ENCODE data around the gene IQUB. TPM values are rescaled to one million over a fixed set of nuclear protein-coding genes. Genes with fewer than 3 reads are reported as not detected.

The IQUB gene
- total RNA-seq, 2 donors from 2014 or later: 0.16 TPM; not detected in 1

- Mint-ChIP-seq H3K4me1 (no peaks in the 10 kb centered on the region), H3K36me3 (ENCODE audit: low read depth) (no peaks in the 10 kb centered on the region), H3K4me3 (no peak overlapping the region), H3K27ac (no peak overlapping the region), H3K27me3 (no peaks in the 10 kb centered on the region)
- DNase-seq: no peak
- no peak for ATAC-seq
- no peaks in the 10 kb centered on the region for H3K9me3 ChIP-seq (ENCODE audit: control insufficient read depth, low read length, poor library complexity, severe bottlenecking)
These were observed 78.4 kb downstream of the IQUB start for GRCh38 chr7:123455965-123456470.

- Mint-ChIP-seq H3K4me1 (no peaks in the 10 kb centered on the region), H3K36me3 (ENCODE audit: low read depth) (no peaks in the 10 kb centered on the region), H3K27me3 (no peaks in the 10 kb centered on the region)
These were observed 94.3 kb downstream of the IQUB start for GRCh38 chr7:123440101-123440548.

GRCh38 chr7:123439191-123439590 lies 95.2 kb downstream of the IQUB start:
- Mint-ChIP-seq H3K27me3 (no peaks in the 10 kb centered on the region), H3K4me1 (no peaks in the 10 kb centered on the region), H3K4me3 (no peak overlapping the region), H3K36me3 (ENCODE audit: low read depth) (no peaks in the 10 kb centered on the region), H3K27ac (no peak overlapping the region)
- DNase-seq (no peak), ATAC-seq (no peak)
- no peaks in the 10 kb centered on the region for H3K9me3 ChIP-seq (ENCODE audit: control insufficient read depth, low read length, poor library complexity, severe bottlenecking)

More at GRCh38 chr7:123440101-123440548, 94.3 kb downstream of the IQUB start:
- no peak overlapping the region for H3K4me3 Mint-ChIP-seq
- DNase-seq: no peak
- ATAC-seq: no peak
- no peaks in the 10 kb centered on the region for H3K9me3 ChIP-seq (ENCODE audit: control insufficient read depth, low read length, poor library complexity, severe bottlenecking)
- H3K27ac Mint-ChIP-seq: no peak overlapping the region

- no peak for DNase-seq
- Mint-ChIP-seq H3K36me3 (ENCODE audit: low read depth) (no peaks in the 10 kb centered on the region), H3K27ac (no peak overlapping the region), H3K4me3 (no peak overlapping the region), H3K27me3 (no peaks in the 10 kb centered on the region), H3K4me1 (no peaks in the 10 kb centered on the region)
- no peaks in the 10 kb centered on the region for H3K9me3 ChIP-seq (ENCODE audit: control insufficient read depth, low read length, poor library complexity, severe bottlenecking)
- ATAC-seq: no peak
These were observed 96.9 kb downstream of the IQUB start for GRCh38 chr7:123437447-123437995.

- ATAC-seq: no peak
- DNase-seq: no peak
- H3K9me3 ChIP-seq (ENCODE audit: control insufficient read depth, low read length, poor library complexity, severe bottlenecking): no peaks in the 10 kb centered on the region
- Mint-ChIP-seq H3K36me3 (ENCODE audit: low read depth) (no peaks in the 10 kb centered on the region), H3K27me3 (no peaks in the 10 kb centered on the region), H3K4me1 (no peaks in the 10 kb centered on the region), H3K4me3 (no peak overlapping the region), H3K27ac (no peak overlapping the region)
These were observed 99.2 kb downstream of the IQUB start for GRCh38 chr7:123435080-123435700.

GRCh38 chr7:123433665-123434064 lies 100.7 kb downstream of the IQUB start:
- H3K9me3 ChIP-seq (ENCODE audit: control insufficient read depth, low read length, poor library complexity, severe bottlenecking): no peaks in the 10 kb centered on the region
- Mint-ChIP-seq H3K4me1 (no peaks in the 10 kb centered on the region), H3K27me3 (no peaks in the 10 kb centered on the region), H3K36me3 (ENCODE audit: low read depth) (no peaks in the 10 kb centered on the region), H3K27ac (no peak overlapping the region), H3K4me3 (no peak overlapping the region)
- ATAC-seq: no peak
- DNase-seq: no peak

GRCh38 chr7:123432601-123433000 lies 101.8 kb downstream of the IQUB start:
- H3K9me3 ChIP-seq (ENCODE audit: control insufficient read depth, low read length, poor library complexity, severe bottlenecking): no peaks in the 10 kb centered on the region
- Mint-ChIP-seq H3K27me3 (no peaks in the 10 kb centered on the region), H3K36me3 (ENCODE audit: low read depth) (no peaks in the 10 kb centered on the region), H3K4me1 (no peaks in the 10 kb centered on the region), H3K4me3 (no peak overlapping the region), H3K27ac (no peak overlapping the region)
- DNase-seq: no peak
- no peak for ATAC-seq

GRCh38 chr7:123431075-123431614 lies 103.2 kb downstream of the IQUB start:
- H3K36me3 Mint-ChIP-seq (ENCODE audit: low read depth): no peaks in the 10 kb centered on the region
- no peaks in the 10 kb centered on the region for H3K27me3 Mint-ChIP-seq
- DNase-seq: no peak
- no peak overlapping the region for H3K27ac Mint-ChIP-seq
- no peaks in the 10 kb centered on the region for H3K9me3 ChIP-seq (ENCODE audit: control insufficient read depth, low read length, poor library complexity, severe bottlenecking)
- no peak overlapping the region for H3K4me3 Mint-ChIP-seq
- H3K4me1 Mint-ChIP-seq: no peaks in the 10 kb centered on the region
- ATAC-seq: no peak

GRCh38 chr7:123425246-123425645 lies 109.1 kb downstream of the IQUB start:
- Mint-ChIP-seq H3K4me3 (no peak overlapping the region), H3K27ac (no peak overlapping the region), H3K36me3 (ENCODE audit: low read depth) (no peaks in the 10 kb centered on the region), H3K4me1 (no peaks in the 10 kb centered on the region), H3K27me3 (no peaks in the 10 kb centered on the region)
- no peak for DNase-seq
- ATAC-seq: no peak
- H3K9me3 ChIP-seq (ENCODE audit: control insufficient read depth, low read length, poor library complexity, severe bottlenecking): no peaks in the 10 kb centered on the region

GRCh38 chr7:123424463-123424862 lies 109.9 kb downstream of the IQUB start:
- ATAC-seq: no peak
- no peak overlapping the region for H3K4me3 Mint-ChIP-seq

GRCh38 chr7:123423622-123424021 lies 110.8 kb downstream of the IQUB start:
- no peaks in the 10 kb centered on the region for H3K36me3 Mint-ChIP-seq (ENCODE audit: low read depth)
- H3K27ac Mint-ChIP-seq: no peak overlapping the region
- no peak for DNase-seq
- H3K4me3 Mint-ChIP-seq: no peak overlapping the region
- no peaks in the 10 kb centered on the region for H3K27me3 Mint-ChIP-seq
- no peak for ATAC-seq
- H3K4me1 Mint-ChIP-seq: no peaks in the 10 kb centered on the region
- H3K9me3 ChIP-seq (ENCODE audit: control insufficient read depth, low read length, poor library complexity, severe bottlenecking): no peaks in the 10 kb centered on the region

More at GRCh38 chr7:123424463-123424862, 109.9 kb downstream of the IQUB start:
- H3K27ac Mint-ChIP-seq: no peak overlapping the region
- no peak for DNase-seq
- no peaks in the 10 kb centered on the region for H3K27me3 Mint-ChIP-seq
- H3K36me3 Mint-ChIP-seq (ENCODE audit: low read depth): no peaks in the 10 kb centered on the region
- no peaks in the 10 kb centered on the region for H3K4me1 Mint-ChIP-seq
- no peaks in the 10 kb centered on the region for H3K9me3 ChIP-seq (ENCODE audit: control insufficient read depth, low read length, poor library complexity, severe bottlenecking)

GRCh38 chr7:123417580-123417979 lies 116.8 kb downstream of the IQUB start:
- no peaks in the 10 kb centered on the region for H3K4me1 Mint-ChIP-seq
- H3K27ac Mint-ChIP-seq: no peak overlapping the region
- H3K36me3 Mint-ChIP-seq (ENCODE audit: low read depth): no peaks in the 10 kb centered on the region
- H3K27me3 Mint-ChIP-seq: no peaks in the 10 kb centered on the region
- H3K9me3 ChIP-seq (ENCODE audit: control insufficient read depth, low read length, poor library complexity, severe bottlenecking): no peaks in the 10 kb centered on the region
- no peak for ATAC-seq
- no peak overlapping the region for H3K4me3 Mint-ChIP-seq
- DNase-seq: no peak

GRCh38 chr7:123415625-123416024 lies 118.8 kb downstream of the IQUB start:
- no peaks in the 10 kb centered on the region for H3K4me1 Mint-ChIP-seq
- no peak overlapping the region for H3K4me3 Mint-ChIP-seq
- no peak for DNase-seq
- no peaks in the 10 kb centered on the region for H3K27me3 Mint-ChIP-seq
- ATAC-seq: no peak
- H3K27ac Mint-ChIP-seq: no peak overlapping the region
- no peaks in the 10 kb centered on the region for H3K36me3 Mint-ChIP-seq (ENCODE audit: low read depth)
- no peaks in the 10 kb centered on the region for H3K9me3 ChIP-seq (ENCODE audit: control insufficient read depth, low read length, poor library complexity, severe bottlenecking)
